Right lobe of liver (tissue), 4 donors: ENCODE data around the gene CLK2.

Source experiments
- POLR2A ChIP-seq: fragments of 450-650 bp; IDR thresholded peaks from one replicate; pipeline ENCODE4 v1.6.1; 2017; ENCODE audit warnings: antibody characterized with exemption, mild to moderate bottlenecking
- TF ChIP-seq, protein P1 (sequence below), 4 donors: fragments of 200-600 bp in 3 of 4; fragments of 450-650 bp in 1 of 4; IDR thresholded peaks; one replicate each; pipeline versions ENCODE4 v1.5.1 to v1.8.0; 2016 to 2022; ENCODE audit warnings: antibody characterized with exemption in 4 of 4, mild to moderate bottlenecking in 2 of 4
- donor health status: DM: no; HTN: no; CAD: no.
- donor health status: DM: no; HTN: no; CAD: no.
- donor health status: DM: no; HTN: yes; CAD: no.

DNA sequence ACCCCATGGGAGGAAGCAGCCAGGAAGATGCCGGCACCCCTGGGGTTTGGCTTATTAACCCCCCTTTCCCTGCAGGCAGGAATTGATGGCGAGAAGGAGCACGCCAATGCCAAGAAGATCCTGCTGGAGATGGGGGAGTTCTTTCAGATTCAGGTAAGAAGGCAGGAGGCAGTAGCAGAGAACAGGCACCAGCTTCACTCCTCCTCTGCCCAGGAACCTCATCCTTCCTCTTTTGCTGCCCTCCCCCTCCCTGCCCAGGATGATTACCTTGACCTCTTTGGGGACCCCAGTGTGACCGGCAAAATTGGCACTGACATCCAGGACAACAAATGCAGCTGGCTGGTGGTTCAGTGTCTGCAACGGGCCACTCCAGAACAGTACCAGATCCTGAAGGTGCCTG is 46.2 kb upstream of the CLK2 start:
- TF ChIP-seq, protein P1, sequence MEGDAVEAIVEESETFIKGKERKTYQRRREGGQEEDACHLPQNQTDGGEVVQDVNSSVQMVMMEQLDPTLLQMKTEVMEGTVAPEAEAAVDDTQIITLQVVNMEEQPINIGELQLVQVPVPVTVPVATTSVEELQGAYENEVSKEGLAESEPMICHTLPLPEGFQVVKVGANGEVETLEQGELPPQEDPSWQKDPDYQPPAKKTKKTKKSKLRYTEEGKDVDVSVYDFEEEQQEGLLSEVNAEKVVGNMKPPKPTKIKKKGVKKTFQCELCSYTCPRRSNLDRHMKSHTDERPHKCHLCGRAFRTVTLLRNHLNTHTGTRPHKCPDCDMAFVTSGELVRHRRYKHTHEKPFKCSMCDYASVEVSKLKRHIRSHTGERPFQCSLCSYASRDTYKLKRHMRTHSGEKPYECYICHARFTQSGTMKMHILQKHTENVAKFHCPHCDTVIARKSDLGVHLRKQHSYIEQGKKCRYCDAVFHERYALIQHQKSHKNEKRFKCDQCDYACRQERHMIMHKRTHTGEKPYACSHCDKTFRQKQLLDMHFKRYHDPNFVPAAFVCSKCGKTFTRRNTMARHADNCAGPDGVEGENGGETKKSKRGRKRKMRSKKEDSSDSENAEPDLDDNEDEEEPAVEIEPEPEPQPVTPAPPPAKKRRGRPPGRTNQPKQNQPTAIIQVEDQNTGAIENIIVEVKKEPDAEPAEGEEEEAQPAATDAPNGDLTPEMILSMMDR (IDR thresholded peaks at IDR 0.05): no peak
- TF ChIP-seq POLR2A: no peak
